ENCODE data around the gene CACNA1B.
A peak's percentile ranks its signal among the peaks of the same experiment; 100 is the strongest.

Gene CACNA1B

DNA sequence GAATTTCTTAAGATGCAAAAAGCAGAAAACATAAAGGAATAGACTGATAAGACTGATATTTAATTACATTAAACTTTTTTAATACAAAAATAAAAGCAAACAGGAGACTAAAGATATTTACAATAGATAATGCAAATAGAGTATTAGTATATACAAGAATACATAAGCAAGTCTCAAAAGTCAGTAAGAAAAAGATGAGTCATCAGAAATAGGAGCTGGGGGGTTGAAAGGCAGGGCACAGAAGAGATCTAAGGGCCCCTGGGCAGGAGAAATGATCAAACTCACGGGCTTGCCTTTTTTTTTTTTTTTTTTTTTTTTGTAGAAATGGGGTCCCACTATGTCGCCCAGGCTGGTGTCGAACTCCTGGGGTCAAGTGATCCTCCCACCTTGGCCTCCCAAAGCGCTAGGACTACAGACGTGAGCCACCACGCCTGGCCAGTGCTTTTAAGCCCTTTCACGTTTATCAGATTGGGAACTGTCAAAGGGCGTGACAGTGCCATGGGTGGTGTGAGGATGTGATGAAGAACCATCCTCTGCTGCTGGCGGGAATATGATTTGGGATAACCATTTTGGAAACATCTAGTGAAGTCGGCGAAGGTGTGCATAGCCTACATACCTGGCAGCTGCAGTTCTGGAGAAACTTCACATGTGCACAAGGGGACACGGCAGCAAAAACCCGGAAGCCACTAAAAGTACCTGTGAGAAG is 126.1 kb downstream of the CACNA1B start:
- no peak for TF ChIP-seq POLR2A (IDR thresholded peaks at IDR 0.05; ENCODE audit: low read depth, low read length)
- no peak for FAIRE-seq

DNA sequence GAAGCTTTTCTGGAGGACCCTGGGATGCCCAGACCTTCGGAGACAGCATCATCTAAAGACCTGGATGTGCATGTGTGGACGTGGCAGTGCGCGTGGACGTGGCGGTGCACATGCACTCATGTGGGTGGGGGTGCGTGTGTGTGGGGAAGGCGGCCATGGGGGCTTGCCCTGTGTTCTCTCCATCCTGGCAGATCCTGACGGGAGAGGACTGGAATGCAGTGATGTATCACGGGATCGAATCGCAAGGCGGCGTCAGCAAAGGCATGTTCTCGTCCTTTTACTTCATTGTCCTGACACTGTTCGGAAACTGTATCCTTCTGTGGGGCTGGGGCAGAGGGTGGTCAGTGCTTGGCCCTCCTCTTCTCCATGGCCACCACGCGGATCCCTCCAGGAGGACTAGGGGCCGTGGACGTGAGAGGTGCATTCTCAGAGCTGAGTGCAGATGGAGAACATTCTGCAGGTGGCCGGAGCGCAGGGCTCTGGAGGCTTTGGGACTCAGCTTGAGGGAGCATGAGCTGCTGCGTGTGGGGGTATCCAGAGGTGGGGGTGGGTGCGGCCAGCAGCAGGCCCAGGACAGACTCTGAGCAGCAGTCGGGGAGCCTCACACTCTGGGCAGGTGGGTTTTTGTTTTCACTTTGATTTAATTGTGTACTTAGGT is 129.1 kb downstream of the CACNA1B start:
- DNase-seq (ENCODE audit: insufficient read length, low spot score), result no peak
- TF ChIP-seq POLR2A (IDR thresholded peaks at IDR 0.05; ENCODE audit: low read depth, low read length), result no peak
- no peak for FAIRE-seq

More for the DNA sequence above, 126.1 kb downstream of the CACNA1B start:
- DNase-seq (ENCODE audit: insufficient read length, low spot score), result no peak

DNA sequence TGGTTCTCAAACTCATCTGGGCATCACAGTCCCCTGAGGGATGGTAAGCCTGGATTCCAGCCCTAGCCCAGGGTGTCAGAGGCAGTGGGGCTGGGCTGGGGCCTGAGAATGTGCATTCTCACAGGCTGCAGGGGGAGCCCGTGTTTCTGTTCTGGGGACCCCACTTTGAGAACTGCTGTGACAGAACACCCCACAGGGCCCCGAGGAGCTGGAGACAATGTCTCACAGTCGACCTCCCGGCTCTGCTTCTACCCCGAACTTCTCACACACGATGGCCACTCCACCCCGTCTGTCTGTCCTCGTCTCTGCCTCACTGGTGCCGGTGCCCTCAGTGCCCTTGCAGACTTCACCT is 130.0 kb downstream of the CACNA1B start:
- FAIRE-seq (no peak), DNase-seq (ENCODE audit: insufficient read length, low spot score) (no peak)
- no peak for TF ChIP-seq POLR2A (IDR thresholded peaks at IDR 0.05; ENCODE audit: low read depth, low read length)

- DNase-seq (ENCODE audit: insufficient read length, low spot score), result peak; percentile 81
- no peak for FAIRE-seq
- no peak for TF ChIP-seq POLR2A (IDR thresholded peaks at IDR 0.05; ENCODE audit: low read depth, low read length)
Observed at GRCh38 chr9:138007918-138008841, 130.6 kb downstream of the CACNA1B start.

GRCh38 chr9:138009016-138009802 is 131.6 kb downstream of the CACNA1B start:
- TF ChIP-seq POLR2A (IDR thresholded peaks at IDR 0.05; ENCODE audit: low read depth, low read length), result no peak
- FAIRE-seq (no peak), DNase-seq (ENCODE audit: insufficient read length, low spot score) (no peak)

DNA sequence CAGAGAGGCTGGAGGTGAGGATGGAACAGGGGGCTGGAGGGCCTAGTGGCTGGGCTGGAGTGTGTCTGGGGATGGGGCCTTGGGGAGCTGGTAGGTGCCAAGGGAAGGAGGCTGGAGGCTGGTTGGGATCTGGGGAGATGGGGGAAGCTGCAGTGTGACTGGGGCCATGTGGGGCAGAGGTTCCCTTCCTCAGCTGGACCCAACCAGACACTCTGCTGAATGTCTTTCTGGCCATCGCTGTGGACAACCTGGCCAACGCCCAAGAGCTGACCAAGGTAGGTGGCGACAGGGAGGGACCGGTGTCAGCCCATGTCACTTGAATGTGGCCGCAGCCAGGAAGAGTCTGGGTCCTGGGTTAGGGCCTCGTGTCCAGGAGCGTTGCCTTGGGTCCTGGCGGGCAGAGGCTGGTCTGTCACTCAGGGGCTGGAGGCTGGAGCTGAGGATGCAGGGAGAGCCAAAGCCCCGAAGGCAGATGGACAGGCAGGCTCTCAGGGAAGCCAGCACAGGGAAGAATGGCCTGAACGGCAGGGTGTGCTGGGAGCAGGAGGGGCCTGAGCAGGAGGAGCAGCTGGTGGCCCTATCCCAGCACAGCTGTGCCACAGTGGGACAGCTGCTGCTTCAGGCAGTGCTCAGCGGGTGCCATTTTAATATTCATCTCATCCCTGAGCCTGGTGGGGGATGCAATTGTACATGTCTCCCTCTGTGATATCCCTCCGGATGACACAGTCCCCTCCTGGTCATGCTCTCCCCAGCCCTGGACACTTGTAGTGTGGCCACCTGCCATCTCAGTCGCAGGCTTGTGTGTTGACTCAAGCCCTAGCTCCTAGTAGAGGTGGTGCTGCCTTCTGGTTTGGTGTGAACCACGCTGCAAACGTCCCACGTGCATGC is 132.5 kb downstream of the CACNA1B start:
- DNase-seq (ENCODE audit: insufficient read length, low spot score), result no peak
- no peak for FAIRE-seq
- TF ChIP-seq POLR2A (IDR thresholded peaks at IDR 0.05; ENCODE audit: low read depth, low read length), result no peak

GRCh38 chr9:138010861-138011260 is 133.3 kb downstream of the CACNA1B start:
- no peak for TF ChIP-seq POLR2A (IDR thresholded peaks at IDR 0.05; ENCODE audit: low read depth, low read length)
- FAIRE-seq (no peak), DNase-seq (ENCODE audit: insufficient read length, low spot score) (no peak)

- FAIRE-seq, result no peak
- no peak for DNase-seq (ENCODE audit: insufficient read length, low spot score)
- TF ChIP-seq POLR2A (IDR thresholded peaks at IDR 0.05; ENCODE audit: low read depth, low read length), result no peak
Observed at GRCh38 chr9:138011951-138012500, 134.4 kb downstream of the CACNA1B start.

- FAIRE-seq, result no peak
- DNase-seq (ENCODE audit: insufficient read length, low spot score), result no peak
- TF ChIP-seq POLR2A (IDR thresholded peaks at IDR 0.05; ENCODE audit: low read depth, low read length), result no peak
Observed at GRCh38 chr9:138013273-138013672, 135.7 kb downstream of the CACNA1B start.

- no peak for TF ChIP-seq POLR2A (IDR thresholded peaks at IDR 0.05; ENCODE audit: low read depth, low read length)
- DNase-seq (ENCODE audit: insufficient read length, low spot score), result no peak
- no peak for FAIRE-seq
Observed at GRCh38 chr9:138013836-138014562, 136.4 kb downstream of the CACNA1B start.

- DNase-seq (ENCODE audit: insufficient read length, low spot score) (no peak), FAIRE-seq (no peak)
- TF ChIP-seq POLR2A (IDR thresholded peaks at IDR 0.05; ENCODE audit: low read depth, low read length), result no peak
Observed at GRCh38 chr9:138014563-138014945, 137.0 kb downstream of the CACNA1B start.
